A549 (cell line): ENCODE results near the gene TTLL9. TPM values are rescaled to one million over a fixed set of nuclear protein-coding genes. Genes with fewer than 3 reads are reported as not detected.
A peak's percentile ranks its signal among the peaks of the same experiment; 100 is the strongest.

Source experiments
- ATAC-seq, 2 experiments: fragments of 200-7000 bp in 1 of 2; fragments of >200 bp in 1 of 2; cut with Nextera tagmentation in 1 of 2; cut with Tn5 transposase in 1 of 2; 3 replicates each; pipeline versions ENCODE4 v1.8.0 to v1.9.1; 2018 to 2020; ENCODE audit warnings: mild to moderate bottlenecking in 1 of 2, moderate library complexity in 1 of 2
- CTCF ChIA-PET: fragments of 300-600 bp; sonication (Branson Sonifier 250); formaldehyde crosslinking; extraction: SDS; loops from one replicate; lab custom pipeline; 2021; ENCODE audit warnings: antibody characterized with exemption, inconsistent platforms; lab: Yijun Ruan, JAX
- POLR2A ChIA-PET: fragments of 350-600 bp; formaldehyde crosslinking; extraction: SDS; loops from one replicate; lab custom pipeline; 2021; ENCODE audit warnings: antibody characterized with exemption, inconsistent platforms; lab: Yijun Ruan, JAX
- DNase-seq, 2 experiments: peaks; one replicate each; pipeline versions ENCODE4 v3.0.0 to v3.0.0-alpha.2; 2011 to 2016; ENCODE audit warnings: low read depth in 1 of 2, low spot score in 1 of 2
- FAIRE-seq: peaks from 2 replicates; lab custom pipeline; 2011; peaks lifted over from hg19 to GRCh38; lab: Jason Lieb, UNC
- H3K27ac ChIP-seq, 2 experiments: fragments of >200 bp; sonication (Bioruptor Twin); formaldehyde crosslinking; 3 replicates each; pipeline ENCODE4 v1.5.1; 2016 to 2017
- H3K4me1 ChIP-seq: fragments of >200 bp; sonication (Bioruptor Twin); formaldehyde crosslinking; 3 replicates; pipeline ENCODE4 v1.6.1; 2016
- H3K4me2 ChIP-seq: fragments of >200 bp; sonication (Bioruptor Twin); formaldehyde crosslinking; 3 replicates; pipeline ENCODE4 v1.6.1; 2016
- H3K4me3 ChIP-seq: fragments of >200 bp; sonication (Bioruptor Twin); formaldehyde crosslinking; 3 replicates; pipeline ENCODE4 v1.5.1; 2016
- H3K9me3 ChIP-seq: fragments of >200 bp; sonication (Bioruptor Twin); formaldehyde crosslinking; 3 replicates; pipeline ENCODE4 v1.6.1; 2016
- BHLHE40 ChIP-seq: IDR thresholded peaks from 2 replicates; pipeline ENCODE4 v1.6.1; 2012; ENCODE audit warnings: low read depth, low read length, inconsistent platforms
- CBX2 ChIP-seq: fragments of 200-600 bp; sonication (generic); IDR thresholded peaks from 2 replicates; pipeline ENCODE4 v1.6.1; 2016; ENCODE audit warnings: low read depth, mild to moderate bottlenecking, borderline replicate concordance
- CBX8 ChIP-seq: fragments of 200-600 bp; sonication (generic); IDR thresholded peaks from 2 replicates; pipeline ENCODE4 v1.6.1; 2016
- EHF ChIP-seq: fragments of 250-450 bp; sonication (Bioruptor Pico); IDR thresholded peaks from 2 replicates; pipeline ENCODE4 v1.5.0; 2020; ENCODE audit warnings: mild to moderate bottlenecking
- EHMT2 ChIP-seq: fragments of 200-600 bp; sonication (generic); IDR thresholded peaks from 2 replicates; pipeline ENCODE4 v1.6.1; 2016; ENCODE audit warnings: antibody characterized with exemption, low read depth, mild to moderate bottlenecking, moderate library complexity
- ESRRA ChIP-seq: fragments of 150-350 bp; IDR thresholded peaks from 2 replicates; pipeline ENCODE4 v1.6.1; 2014; ENCODE audit warnings: mild to moderate bottlenecking, low read length, borderline replicate concordance
- FOSB ChIP-seq: fragments of 250-450 bp; sonication (Bioruptor Pico); IDR thresholded peaks from 2 replicates; pipeline ENCODE4 v1.5.0; 2020; ENCODE audit warnings: mild to moderate bottlenecking, moderate library complexity
- FOSL2 ChIP-seq, 2 experiments: fragments of 450-650 bp in 1 of 2; fragments of >200 bp in 1 of 2; sonication (Bioruptor Twin) in 1 of 2; formaldehyde crosslinking; IDR thresholded peaks; 2 replicates each; pipeline versions ENCODE4 v1.5.0 to v1.6.1; 2016 to 2020; ENCODE audit warnings: mild to moderate bottlenecking in 1 of 2, moderate library complexity in 1 of 2
- HOXB5 ChIP-seq: fragments of 250-450 bp; sonication (Bioruptor Pico); IDR thresholded peaks from 2 replicates; pipeline ENCODE4 v1.5.0; 2020; ENCODE audit warnings: mild to moderate bottlenecking, moderate library complexity
- JUN ChIP-seq, 2 experiments: fragments of >200 bp; sonication (Bioruptor Twin); formaldehyde crosslinking; IDR thresholded peaks; 2 replicates in 1 of 2; 3 replicates in 1 of 2; pipeline ENCODE4 v1.6.1; 2016 to 2017
- KDM1A ChIP-seq: fragments of 200-600 bp; sonication (generic); IDR thresholded peaks from 2 replicates; pipeline ENCODE4 v1.6.1; 2016; ENCODE audit warnings: low read depth, mild to moderate bottlenecking
- MAFK ChIP-seq: fragments of 450-650 bp; IDR thresholded peaks from 2 replicates; pipeline ENCODE4 v1.6.1; 2014; ENCODE audit not compliant: partially characterized antibody
- MYC ChIP-seq: IDR thresholded peaks from 2 replicates; pipeline ENCODE4 v1.6.1; 2012; ENCODE audit warnings: mild to moderate bottlenecking, inconsistent platforms, low read length, improper control_type of control experiment, borderline replicate concordance
- NPAS2 ChIP-seq: fragments of 250-450 bp; sonication (Bioruptor Pico); IDR thresholded peaks from 2 replicates; pipeline ENCODE4 v1.8.0; 2022; ENCODE audit warnings: mild to moderate bottlenecking, moderate library complexity, borderline replicate concordance
- NR3C1 ChIP-seq: fragments of >200 bp; sonication (Bioruptor Twin); formaldehyde crosslinking; IDR thresholded peaks from 3 replicates; pipeline ENCODE4 v1.6.1; 2017
- RAD21 ChIP-seq, 2 experiments: fragments of >200 bp in 1 of 2; sonication (Bioruptor Twin) in 1 of 2; formaldehyde crosslinking in 1 of 2; IDR thresholded peaks in 1 of 2; conservative IDR thresholded peaks in 1 of 2; 2 replicates in 1 of 2; 3 replicates in 1 of 2; pipeline ENCODE4 v1.6.1; 2012 to 2018; ENCODE audit warnings: inconsistent platforms in 1 of 2
- RCOR1 ChIP-seq: fragments of 150-350 bp; IDR thresholded peaks from 2 replicates; pipeline ENCODE4 v1.6.1; 2014; ENCODE audit warnings: antibody characterized with exemption, low read length, low read depth
- RNF2 ChIP-seq: fragments of 200-600 bp; sonication (generic); IDR thresholded peaks from 2 replicates; pipeline ENCODE4 v1.6.1; 2016; ENCODE audit warnings: low read depth, mild to moderate bottlenecking, antibody characterized with exemption, moderate library complexity, borderline replicate concordance
- SREBF2 ChIP-seq: fragments of 450-650 bp; IDR thresholded peaks from 2 replicates; pipeline ENCODE4 v1.6.1; 2014; ENCODE audit warnings: mild to moderate bottlenecking, moderate library complexity
- ZFP36 ChIP-seq: fragments of 450-650 bp; IDR thresholded peaks from 2 replicates; pipeline ENCODE4 v1.6.1; 2014; ENCODE audit warnings: borderline replicate concordance; ENCODE audit not compliant: partially characterized antibody
- WGBS: methylation state at CpG from one replicate; pipeline ENCODE4 v1.1.6; 2017; ENCODE audit errors: missing lambda C conversion rate; 5-methylcytosine and 5-hydroxymethylcytosine counted together
- polyA plus RNA-seq, 4 experiments: library from polyadenylated mRNA; depleted of rRNA in 3 of 4; stranded (reverse); fragments of >200 nt; fragmentation: RNase III in 1 of 4; extraction: RNeasy Plus Mini Kit Qiagen cat#74134 plus additional on column Dnase treatment in 1 of 4; gene quantifications; 2 replicates in 3 of 4; 3 replicates in 1 of 4; pipeline ENCODE4 v1.2.3, GENCODE V29; 2011 to 2017
- TF ChIP-seq, protein P1 (sequence below): IDR thresholded peaks from 2 replicates; pipeline ENCODE4 v1.6.1; 2012; ENCODE audit warnings: low read depth, borderline replicate concordance
- TF ChIP-seq, protein P2 (sequence below): fragments of >200 bp; sonication (Bioruptor Twin); formaldehyde crosslinking; IDR thresholded peaks from 2 replicates; pipeline ENCODE4 v1.6.1; 2016
- TF ChIP-seq, protein P3 (sequence below): fragments of 250-450 bp; sonication (Bioruptor Pico); IDR thresholded peaks from 2 replicates; pipeline ENCODE4 v1.5.0; 2021; ENCODE audit warnings: mild to moderate bottlenecking, moderate library complexity, borderline replicate concordance
- TF ChIP-seq, protein P4 (sequence below): fragments of 250-450 bp; sonication (Bioruptor Pico); IDR thresholded peaks from 2 replicates; pipeline ENCODE4 v1.5.0; 2020; ENCODE audit warnings: low read depth, mild to moderate bottlenecking, moderate library complexity
- TF ChIP-seq, protein P5 (sequence below): IDR thresholded peaks from 2 replicates; pipeline ENCODE4 v1.6.1; 2012

The TTLL9 gene
- polyA plus RNA-seq, 2 of the 4 experiments (the other 2 are of a cell fraction), result 0.06 to 0.15 TPM

DNA sequence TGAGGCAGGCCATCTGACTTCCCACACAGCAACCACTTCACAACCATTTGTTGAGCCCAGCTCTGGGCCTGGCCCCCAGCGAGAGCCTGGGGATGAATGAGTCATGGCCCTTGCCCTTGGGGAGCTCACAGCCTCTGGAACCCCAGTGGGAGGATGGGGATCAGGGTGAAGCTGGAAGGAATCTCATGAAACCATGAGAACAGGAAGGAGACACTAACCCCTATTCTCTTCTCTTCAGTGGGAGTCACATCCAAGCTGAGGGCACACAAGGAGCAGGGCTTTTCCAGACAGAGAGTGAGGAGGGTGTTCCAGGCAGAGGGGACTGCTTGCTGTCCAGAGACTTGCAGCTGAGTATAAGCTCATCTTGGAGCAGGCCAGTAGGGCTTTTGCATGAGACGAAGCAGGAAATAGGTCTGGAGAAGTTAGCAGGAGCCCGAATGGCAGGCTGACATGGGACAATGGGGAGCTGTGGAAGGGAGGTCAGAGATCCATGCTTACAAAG, 32.5 kb upstream of the TTLL9 start:
- Histone ChIP-seq H3K9me3 (no peaks in the 10 kb centered on the region), H3K4me3 (no peak overlapping the region), H3K4me1 (peaks cover 86% of the 10 kb centered on the region), H3K4me2 (peak overlapping the region; percentile 66), H3K27ac (peak overlapping the region; percentile 84 to 86)
- POLR2A ChIA-PET, result interaction anchor here (1.7 kb wide), 1 partner anchor 9 kb away, joined by 5 read pairs; no protein-coding TSS in a partner anchor
- TF ChIP-seq FOSB (no peak), RAD21 (conservative IDR thresholded peaks at IDR 0.05 in 1 of 2, IDR thresholded peaks at IDR 0.05 in 1 of 2) (no peak), SREBF2 (no peak), CBX8 (no peak), BHLHE40 (no peak), JUN (IDR thresholded peaks at IDR 0.05) (0 out of 5 replicates have a peak, but pooled peaks of 1 of the 2 experiments have one; percentile 24), MAFK (no peak), NPAS2 (no peak), HOXB5 (CRISPR knock-in tag) (no peak), NR3C1 (no peak), CBX2 (no peak), FOSL2 (IDR thresholded peaks at IDR 0.05) (peak; percentile 31; the same call in 1 of the 2 replicates), FOSL2 (CRISPR knock-in tag; IDR thresholded peaks at IDR 0.05) (peak; percentile 58; the same call in 1 of the 2 replicates), RCOR1 (no peak), RNF2 (no peak)
- TF ChIP-seq, protein P1, sequence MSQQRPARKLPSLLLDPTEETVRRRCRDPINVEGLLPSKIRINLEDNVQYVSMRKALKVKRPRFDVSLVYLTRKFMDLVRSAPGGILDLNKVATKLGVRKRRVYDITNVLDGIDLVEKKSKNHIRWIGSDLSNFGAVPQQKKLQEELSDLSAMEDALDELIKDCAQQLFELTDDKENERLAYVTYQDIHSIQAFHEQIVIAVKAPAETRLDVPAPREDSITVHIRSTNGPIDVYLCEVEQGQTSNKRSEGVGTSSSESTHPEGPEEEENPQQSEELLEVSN, result no peak
- WGBS, result 54% methylated on average over 3 of the region's 3 CpGs
- peak in 1 of 2 experiments; percentile 39 for DNase-seq
- no peak for FAIRE-seq
- ATAC-seq, result peak in 1 of 2 experiments; percentile 6; a peak in 2 of 6 replicates
- CTCF ChIA-PET, result interaction anchor here (0.6 to 14.7 kb wide), 10 partner anchors 8 to 194 kb away, joined by 3 to 145 read pairs (median 4); partner anchors contain the start of genes FOXS1 and PDRG1

DNA sequence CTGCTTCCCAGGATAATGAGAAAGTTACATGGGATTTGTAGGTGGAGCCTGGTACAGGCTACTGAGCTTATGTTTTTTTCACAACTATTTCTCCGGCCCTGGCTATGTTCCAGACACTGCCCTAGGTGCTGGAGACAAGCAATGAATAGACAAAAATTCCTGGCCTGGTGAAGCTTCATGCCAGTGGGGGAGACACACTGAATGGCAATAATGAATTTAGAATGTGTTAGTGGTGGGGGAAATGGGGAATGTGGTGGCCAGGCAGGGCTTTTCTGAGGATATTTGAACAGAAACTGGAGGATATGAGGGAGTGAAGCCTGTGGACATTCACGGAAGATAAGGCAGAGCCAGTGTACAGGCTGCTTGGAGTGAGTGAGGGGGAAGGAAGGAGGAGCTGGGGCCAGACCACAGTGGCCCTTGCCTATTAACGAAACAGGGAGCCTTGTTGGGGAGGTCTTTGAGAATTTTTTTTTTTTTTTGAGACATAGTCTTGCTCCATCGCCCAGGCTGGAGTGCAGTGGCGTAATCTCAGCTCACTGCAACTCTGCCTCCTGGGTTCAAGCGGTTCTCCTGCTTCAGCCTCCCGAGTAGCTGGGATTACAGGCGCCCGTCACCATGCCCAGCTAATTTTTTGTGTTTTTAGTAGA, 31.7 kb upstream of the TTLL9 start:
- no peak overlapping the region for H3K4me3 ChIP-seq
- H3K4me2 ChIP-seq, result peak overlapping the region; percentile 66
- ATAC-seq (no peak), DNase-seq (peak in 1 of 2 experiments; percentile 49), FAIRE-seq (no peak)
- peaks cover 91% of the 10 kb centered on the region for H3K4me1 ChIP-seq
- WGBS, result 84% methylated on average over 9 of the region's 9 CpGs
- no peaks in the 10 kb centered on the region for H3K9me3 ChIP-seq
- POLR2A ChIA-PET, result interaction anchor here (1.7 kb wide), 1 partner anchor 8 kb away, joined by 5 read pairs; no protein-coding TSS in a partner anchor
- CTCF ChIA-PET, result interaction anchor here (0.6 to 14.7 kb wide), 9 partner anchors 7 to 193 kb away, joined by 3 to 145 read pairs (median 5); partner anchors contain the start of genes FOXS1 and PDRG1
- TF ChIP-seq, protein P2, sequence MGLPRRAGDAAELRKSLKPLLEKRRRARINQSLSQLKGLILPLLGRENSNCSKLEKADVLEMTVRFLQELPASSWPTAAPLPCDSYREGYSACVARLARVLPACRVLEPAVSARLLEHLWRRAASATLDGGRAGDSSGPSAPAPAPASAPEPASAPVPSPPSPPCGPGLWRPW, result no peak
- no peak for TF ChIP-seq MAFK
- peak overlapping the region; percentile 84 to 86 for H3K27ac ChIP-seq

DNA sequence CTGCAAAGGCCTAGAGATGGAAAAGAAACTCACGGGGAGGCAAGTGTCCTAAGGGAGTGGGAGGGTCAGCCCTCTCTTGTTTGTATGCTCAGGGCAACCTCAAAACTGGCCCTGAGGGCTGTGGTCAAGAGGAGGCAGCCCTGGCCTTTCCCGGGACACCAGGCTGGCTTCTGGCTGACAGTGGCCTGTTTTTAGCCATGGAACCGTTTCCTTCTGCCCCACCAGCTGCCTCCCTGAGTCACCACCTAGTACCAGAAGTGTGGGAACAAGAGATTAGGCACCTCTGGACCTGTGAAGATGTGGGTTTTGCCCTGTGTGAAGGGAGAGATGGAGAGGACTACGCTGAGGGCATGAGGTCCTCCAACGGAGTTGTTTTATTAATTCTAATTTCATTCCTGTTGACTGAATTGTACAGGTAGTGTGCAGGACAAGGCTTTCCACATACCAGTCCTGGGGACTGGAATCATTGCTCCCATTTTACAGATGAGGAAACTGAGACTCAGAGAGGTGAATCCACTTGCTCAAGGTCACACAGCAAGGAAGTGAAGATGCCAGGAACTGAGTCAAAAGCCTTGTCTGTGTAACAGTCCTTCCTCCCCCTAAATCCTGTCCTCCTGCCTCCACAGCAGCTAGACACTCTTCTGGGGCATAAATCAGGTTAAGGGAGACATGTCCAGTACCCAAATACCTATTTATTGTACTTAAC, 30.5 kb upstream of the TTLL9 start:
- H3K27ac ChIP-seq, result peak overlapping the region; percentile 84 to 86; a peak in 5 of 6 replicates
- H3K4me1 ChIP-seq, result peaks cover 98% of the 10 kb centered on the region
- no peak for DNase-seq
- TF ChIP-seq, protein P3, sequence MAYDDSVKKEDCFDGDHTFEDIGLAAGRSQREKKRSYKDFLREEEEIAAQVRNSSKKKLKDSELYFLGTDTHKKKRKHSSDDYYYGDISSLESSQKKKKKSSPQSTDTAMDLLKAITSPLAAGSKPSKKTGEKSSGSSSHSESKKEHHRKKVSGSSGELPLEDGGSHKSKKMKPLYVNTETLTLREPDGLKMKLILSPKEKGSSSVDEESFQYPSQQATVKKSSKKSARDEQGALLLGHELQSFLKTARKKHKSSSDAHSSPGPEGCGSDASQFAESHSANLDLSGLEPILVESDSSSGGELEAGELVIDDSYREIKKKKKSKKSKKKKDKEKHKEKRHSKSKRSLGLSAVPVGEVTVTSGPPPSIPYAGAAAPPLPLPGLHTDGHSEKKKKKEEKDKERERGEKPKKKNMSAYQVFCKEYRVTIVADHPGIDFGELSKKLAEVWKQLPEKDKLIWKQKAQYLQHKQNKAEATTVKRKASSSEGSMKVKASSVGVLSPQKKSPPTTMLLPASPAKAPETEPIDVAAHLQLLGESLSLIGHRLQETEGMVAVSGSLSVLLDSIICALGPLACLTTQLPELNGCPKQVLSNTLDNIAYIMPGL, result no peak
- TF ChIP-seq RAD21 (conservative IDR thresholded peaks at IDR 0.05 in 1 of 2, IDR thresholded peaks at IDR 0.05 in 1 of 2) (no peak), KDM1A (peak; percentile 63; the same call in 1 of the 2 replicates), EHF (CRISPR knock-in tag) (no peak), EHMT2 (no peak), ESRRA (peak; percentile 52; the same call in 1 of the 2 replicates), MYC (no peak), ZFP36 (peak; percentile 19), CBX8 (no peak)
- TF ChIP-seq, protein P4, sequence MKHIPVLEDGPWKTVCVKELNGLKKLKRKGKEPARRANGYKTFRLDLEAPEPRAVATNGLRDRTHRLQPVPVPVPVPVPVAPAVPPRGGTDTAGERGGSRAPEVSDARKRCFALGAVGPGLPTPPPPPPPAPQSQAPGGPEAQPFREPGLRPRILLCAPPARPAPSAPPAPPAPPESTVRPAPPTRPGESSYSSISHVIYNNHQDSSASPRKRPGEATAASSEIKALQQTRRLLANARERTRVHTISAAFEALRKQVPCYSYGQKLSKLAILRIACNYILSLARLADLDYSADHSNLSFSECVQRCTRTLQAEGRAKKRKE (CRISPR knock-in tag), result no peak
- TF ChIP-seq, protein P5, sequence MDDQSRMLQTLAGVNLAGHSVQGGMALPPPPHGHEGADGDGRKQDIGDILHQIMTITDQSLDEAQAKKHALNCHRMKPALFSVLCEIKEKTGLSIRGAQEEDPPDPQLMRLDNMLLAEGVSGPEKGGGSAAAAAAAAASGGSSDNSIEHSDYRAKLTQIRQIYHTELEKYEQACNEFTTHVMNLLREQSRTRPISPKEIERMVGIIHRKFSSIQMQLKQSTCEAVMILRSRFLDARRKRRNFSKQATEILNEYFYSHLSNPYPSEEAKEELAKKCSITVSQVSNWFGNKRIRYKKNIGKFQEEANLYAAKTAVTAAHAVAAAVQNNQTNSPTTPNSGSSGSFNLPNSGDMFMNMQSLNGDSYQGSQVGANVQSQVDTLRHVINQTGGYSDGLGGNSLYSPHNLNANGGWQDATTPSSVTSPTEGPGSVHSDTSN, result no peak
- POLR2A ChIA-PET, result no interaction called here
- no peak for FAIRE-seq
- no peaks in the 10 kb centered on the region for H3K9me3 ChIP-seq
- no peak overlapping the region for H3K4me2 ChIP-seq
- CTCF ChIA-PET, result interaction anchor here (0.6 to 14.7 kb wide), 5 partner anchors 13 to 112 kb away, joined by 3 to 145 read pairs (median 3); partner anchors contain the start of gene PDRG1
- ATAC-seq, result no peak
- WGBS, result 68% methylated on average over 5 of the region's 5 CpGs
- no peak overlapping the region for H3K4me3 ChIP-seq
